MG63 (cell line): Measurements from ENCODE around the gene LZTR1. TPM values are rescaled to one million over a fixed set of nuclear protein-coding genes. Genes with fewer than 3 reads are reported as not detected.

Experiments used
- DNase-seq: peaks from one replicate; pipeline ENCODE4 v3.0.0-alpha.2; 2020
- H3K27me3 ChIP-seq: fragments of 250-450 bp; sonication (Bioruptor Pico); 2 replicates; pipeline ENCODE4 v1.5.1; 2020; ENCODE audit warnings: mild to moderate bottlenecking, moderate library complexity
- H3K36me3 ChIP-seq: fragments of 250-450 bp; sonication (Bioruptor Pico); 2 replicates; pipeline ENCODE4 v1.5.1; 2020; ENCODE audit warnings: mild to moderate bottlenecking, moderate library complexity
- H3K4me3 ChIP-seq: fragments of 250-450 bp; sonication (Bioruptor Pico); 2 replicates; pipeline ENCODE4 v1.5.1; 2020; ENCODE audit warnings: mild to moderate bottlenecking, moderate library complexity
- H3K9me3 ChIP-seq: fragments of 250-450 bp; sonication (Bioruptor Pico); 2 replicates; pipeline ENCODE4 v1.5.1; 2020; ENCODE audit warnings: mild to moderate bottlenecking, moderate library complexity
- total RNA-seq: library from RNA; depleted of rRNA; stranded (reverse); fragments of >200 nt; shearing (Covaris generic); gene quantifications from 2 replicates; pipeline ENCODE4 v1.2.3, GENCODE V29; 2014; ENCODE audit warnings: low replicate concordance

LZTR1 gene
- total RNA-seq, 1 experiment from 2014 or later, result 25.3 TPM

- H3K27me3 ChIP-seq, result no peaks in the 10 kb centered on the region
- no peak overlapping the region for H3K4me3 ChIP-seq
- no peak for DNase-seq
- H3K36me3 ChIP-seq, result no peaks in the 10 kb centered on the region
- H3K9me3 ChIP-seq, result no peaks in the 10 kb centered on the region
Measured at GRCh38 chr22:21013657-21014201, 31.6 kb downstream of the LZTR1 start.

GRCh38 chr22:21014202-21014725, 32.2 kb downstream of the LZTR1 start:
- Histone ChIP-seq H3K36me3 (no peaks in the 10 kb centered on the region), H3K4me3 (peak overlapping the region; percentile 39; the same call in 1 of the 2 replicates), H3K9me3 (no peaks in the 10 kb centered on the region), H3K27me3 (no peaks in the 10 kb centered on the region)
- DNase-seq, result peak; percentile 61

- Histone ChIP-seq H3K9me3 (no peaks in the 10 kb centered on the region), H3K36me3 (no peaks in the 10 kb centered on the region), H3K27me3 (no peaks in the 10 kb centered on the region), H3K4me3 (peak within 1 kb of the TSS; percentile 39)
- DNase-seq, result peak; percentile 81
Measured at GRCh38 chr22:21014726-21015465, 32.8 kb downstream of the LZTR1 start, which contains the start of gene P2RX6. TSS of gene P2RX6 (plus strand) at chr22:21015165. CDS start at chr22:21015175, 10 bp downstream.

GRCh38 chr22:21015466-21016006, 33.4 kb downstream of the LZTR1 start:
- Histone ChIP-seq H3K4me3 (peak overlapping the region; percentile 39), H3K36me3 (no peaks in the 10 kb centered on the region), H3K27me3 (no peaks in the 10 kb centered on the region), H3K9me3 (no peaks in the 10 kb centered on the region)
- no peak for DNase-seq

GRCh38 chr22:21016644-21017420, 34.7 kb downstream of the LZTR1 start:
- H3K4me3 ChIP-seq, result no peak overlapping the region
- H3K36me3 ChIP-seq, result no peaks in the 10 kb centered on the region
- H3K27me3 ChIP-seq, result no peaks in the 10 kb centered on the region
- no peaks in the 10 kb centered on the region for H3K9me3 ChIP-seq
- DNase-seq, result no peak

- Histone ChIP-seq H3K36me3 (no peaks in the 10 kb centered on the region), H3K9me3 (no peaks in the 10 kb centered on the region), H3K27me3 (no peaks in the 10 kb centered on the region), H3K4me3 (no peak overlapping the region)
- DNase-seq, result no peak
Measured at GRCh38 chr22:21018314-21018713, 36.2 kb downstream of the LZTR1 start.

- Histone ChIP-seq H3K9me3 (no peaks in the 10 kb centered on the region), H3K27me3 (no peaks in the 10 kb centered on the region), H3K4me3 (no peak overlapping the region), H3K36me3 (no peaks in the 10 kb centered on the region)
- no peak for DNase-seq
Measured at GRCh38 chr22:21020802-21021429, 38.8 kb downstream of the LZTR1 start.

- DNase-seq, result no peak
- H3K27me3 ChIP-seq, result no peaks in the 10 kb centered on the region
- H3K36me3 ChIP-seq, result no peaks in the 10 kb centered on the region
- no peaks in the 10 kb centered on the region for H3K9me3 ChIP-seq
- no peak overlapping the region for H3K4me3 ChIP-seq
Measured at GRCh38 chr22:21022507-21022906, 40.4 kb downstream of the LZTR1 start.

- no peak overlapping the region for H3K4me3 ChIP-seq
- no peaks in the 10 kb centered on the region for H3K27me3 ChIP-seq
- H3K9me3 ChIP-seq, result no peaks in the 10 kb centered on the region
- no peaks in the 10 kb centered on the region for H3K36me3 ChIP-seq
- no peak for DNase-seq
Measured at GRCh38 chr22:21022955-21023614, 41.0 kb downstream of the LZTR1 start.

GRCh38 chr22:21025266-21025665, 43.2 kb downstream of the LZTR1 start:
- Histone ChIP-seq H3K4me3 (no peak overlapping the region), H3K9me3 (no peaks in the 10 kb centered on the region), H3K27me3 (no peaks in the 10 kb centered on the region), H3K36me3 (no peaks in the 10 kb centered on the region)
- DNase-seq, result no peak

GRCh38 chr22:21025763-21026755, 44.0 kb downstream of the LZTR1 start:
- H3K36me3 ChIP-seq, result no peaks in the 10 kb centered on the region
- H3K27me3 ChIP-seq, result no peaks in the 10 kb centered on the region
- H3K9me3 ChIP-seq, result no peaks in the 10 kb centered on the region
- no peak overlapping the region for H3K4me3 ChIP-seq
- DNase-seq, result no peak

- peak; percentile 84 for DNase-seq
- H3K9me3 ChIP-seq, result no peaks in the 10 kb centered on the region
- H3K4me3 ChIP-seq, result no peak overlapping the region
- no peaks in the 10 kb centered on the region for H3K36me3 ChIP-seq
- no peaks in the 10 kb centered on the region for H3K27me3 ChIP-seq
Measured at GRCh38 chr22:21026783-21027692, 44.9 kb downstream of the LZTR1 start.

- H3K36me3 ChIP-seq, result no peaks in the 10 kb centered on the region
- DNase-seq, result no peak
- no peak overlapping the region for H3K4me3 ChIP-seq
- no peaks in the 10 kb centered on the region for H3K27me3 ChIP-seq
- H3K9me3 ChIP-seq, result no peaks in the 10 kb centered on the region
Measured at GRCh38 chr22:21028277-21029251, 46.5 kb downstream of the LZTR1 start.
